22Rv1 (cell line): ENCODE results near the gene MAPK14.

Experiments
- H3K27ac ChIP-seq: fragments of 450-650 bp; 2 replicates; pipeline ENCODE4 v1.5.1; 2017
- ZFX ChIP-seq: fragments of 450-650 bp; IDR thresholded peaks from 2 replicates; pipeline ENCODE4 v1.6.1; 2017; ENCODE audit warnings: antibody characterized with exemption, borderline replicate concordance
- TF ChIP-seq, protein P1 (sequence below): fragments of 450-650 bp; IDR thresholded peaks from 2 replicates; pipeline ENCODE4 v1.5.1; 2017; ENCODE audit warnings: mild to moderate bottlenecking

Gene MAPK14

DNA sequence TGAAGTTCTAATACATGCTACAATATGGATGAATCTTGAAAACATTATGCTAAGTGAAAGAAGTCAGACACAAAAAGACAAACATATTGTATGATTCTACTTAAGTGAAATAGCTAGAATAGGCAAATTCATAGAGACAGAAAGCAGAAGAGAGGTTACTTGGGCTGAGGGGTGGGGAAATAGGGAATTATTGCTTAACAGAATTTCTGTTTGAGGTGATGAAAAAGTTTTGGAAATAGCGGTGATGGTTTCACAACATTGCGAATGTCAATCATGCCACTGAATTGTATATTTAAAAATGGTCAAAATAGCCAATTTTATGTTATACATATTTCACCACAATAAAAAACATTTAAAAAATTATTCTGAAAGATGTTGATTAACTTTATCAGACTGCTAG lies 9.3 kb upstream of the MAPK14 start:
- no peak for TF ChIP-seq ZFX
- TF ChIP-seq, protein P1, sequence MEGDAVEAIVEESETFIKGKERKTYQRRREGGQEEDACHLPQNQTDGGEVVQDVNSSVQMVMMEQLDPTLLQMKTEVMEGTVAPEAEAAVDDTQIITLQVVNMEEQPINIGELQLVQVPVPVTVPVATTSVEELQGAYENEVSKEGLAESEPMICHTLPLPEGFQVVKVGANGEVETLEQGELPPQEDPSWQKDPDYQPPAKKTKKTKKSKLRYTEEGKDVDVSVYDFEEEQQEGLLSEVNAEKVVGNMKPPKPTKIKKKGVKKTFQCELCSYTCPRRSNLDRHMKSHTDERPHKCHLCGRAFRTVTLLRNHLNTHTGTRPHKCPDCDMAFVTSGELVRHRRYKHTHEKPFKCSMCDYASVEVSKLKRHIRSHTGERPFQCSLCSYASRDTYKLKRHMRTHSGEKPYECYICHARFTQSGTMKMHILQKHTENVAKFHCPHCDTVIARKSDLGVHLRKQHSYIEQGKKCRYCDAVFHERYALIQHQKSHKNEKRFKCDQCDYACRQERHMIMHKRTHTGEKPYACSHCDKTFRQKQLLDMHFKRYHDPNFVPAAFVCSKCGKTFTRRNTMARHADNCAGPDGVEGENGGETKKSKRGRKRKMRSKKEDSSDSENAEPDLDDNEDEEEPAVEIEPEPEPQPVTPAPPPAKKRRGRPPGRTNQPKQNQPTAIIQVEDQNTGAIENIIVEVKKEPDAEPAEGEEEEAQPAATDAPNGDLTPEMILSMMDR, result no peak
- no peak overlapping the region for H3K27ac ChIP-seq

DNA sequence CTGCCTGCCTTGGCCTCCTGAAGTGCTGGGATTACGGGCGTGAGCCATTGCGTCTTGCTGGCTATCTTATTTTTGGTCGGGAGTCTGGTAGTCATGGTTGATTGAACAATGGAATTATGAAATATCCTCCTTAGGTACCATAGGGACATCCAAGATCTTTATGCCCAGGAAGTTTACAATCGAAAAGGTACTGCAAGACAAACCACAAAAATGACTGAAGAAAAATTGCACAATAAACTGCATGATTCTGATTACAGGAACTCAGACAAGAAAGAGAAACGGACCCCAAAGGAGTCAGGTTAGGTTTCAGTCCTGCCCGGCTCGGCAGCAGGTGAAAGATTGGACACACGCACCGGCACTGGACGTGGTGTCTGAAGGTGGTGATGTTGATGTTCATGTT lies 8.4 kb upstream of the MAPK14 start:
- no peak overlapping the region for H3K27ac ChIP-seq
- no peak for TF ChIP-seq ZFX
- TF ChIP-seq, protein P1, result no peak

DNA sequence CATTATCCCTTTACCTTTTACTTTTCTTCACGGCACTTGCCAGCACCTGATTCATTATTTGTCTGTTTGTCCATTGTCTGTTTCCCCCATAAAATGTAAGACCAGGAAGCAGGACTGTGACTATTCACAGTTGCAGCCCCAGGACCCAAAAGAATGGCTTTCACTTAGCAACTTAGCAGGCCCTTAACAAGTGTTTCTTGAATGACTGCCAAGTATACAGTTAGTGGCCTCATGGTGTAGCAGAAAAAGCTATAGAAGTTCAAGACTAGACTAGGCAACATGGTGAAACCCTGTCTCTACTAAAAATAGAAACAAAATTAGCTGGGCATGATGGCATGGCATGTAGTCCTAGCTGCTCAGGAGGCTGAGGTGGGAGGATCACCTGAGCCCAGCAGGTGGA lies 7.5 kb upstream of the MAPK14 start:
- H3K27ac ChIP-seq, result no peak overlapping the region
- TF ChIP-seq ZFX, result no peak
- TF ChIP-seq, protein P1, result no peak

DNA sequence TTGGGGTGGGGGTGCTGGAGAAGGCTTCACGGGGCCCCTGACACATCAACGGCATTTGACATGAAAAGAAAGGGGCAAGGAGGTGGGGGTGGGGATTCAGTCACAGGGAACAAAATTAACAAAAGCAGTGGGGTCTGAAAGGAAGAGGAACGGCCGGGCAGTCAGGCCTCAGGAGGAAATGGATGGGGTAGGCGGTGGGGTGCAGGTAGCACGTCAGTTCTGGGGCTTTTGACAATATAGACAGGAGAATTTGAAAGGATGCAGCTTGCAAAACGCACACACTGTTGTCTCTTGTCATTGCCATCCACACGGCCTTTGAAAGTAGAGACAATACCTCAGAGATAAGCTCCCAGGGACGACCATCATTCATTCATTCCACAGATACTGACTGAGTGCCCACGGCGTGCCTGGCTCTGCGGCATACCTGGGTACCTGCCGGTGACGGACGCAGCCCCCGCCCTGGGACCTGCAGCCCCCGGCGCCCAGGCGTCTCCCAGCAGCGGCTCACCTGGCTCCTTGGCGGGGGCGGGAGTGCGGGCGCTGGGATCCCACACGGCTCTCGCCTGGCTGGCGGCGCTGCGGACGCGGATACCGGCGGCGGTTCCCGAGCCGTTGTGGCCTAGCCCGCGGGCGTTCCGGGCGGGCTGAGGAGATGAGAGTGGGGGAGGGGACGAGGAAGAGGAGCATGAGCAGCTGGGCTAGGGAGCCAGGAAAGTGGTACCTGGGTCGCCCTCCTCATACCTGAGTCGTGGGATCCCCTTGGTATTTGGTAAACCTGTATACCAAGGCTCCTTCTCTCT lies 3.4 kb upstream of the MAPK14 start, which contains the start of gene SLC26A8:
SLC26A8 (minus strand) TSS at position 646 of the 800 bp plus-strand sequence. CDS start 4,934 bp downstream, outside the sequence.
- no peak within 1 kb of the TSS for H3K27ac ChIP-seq
- TF ChIP-seq, protein P1, result no peak
- no peak for TF ChIP-seq ZFX

DNA sequence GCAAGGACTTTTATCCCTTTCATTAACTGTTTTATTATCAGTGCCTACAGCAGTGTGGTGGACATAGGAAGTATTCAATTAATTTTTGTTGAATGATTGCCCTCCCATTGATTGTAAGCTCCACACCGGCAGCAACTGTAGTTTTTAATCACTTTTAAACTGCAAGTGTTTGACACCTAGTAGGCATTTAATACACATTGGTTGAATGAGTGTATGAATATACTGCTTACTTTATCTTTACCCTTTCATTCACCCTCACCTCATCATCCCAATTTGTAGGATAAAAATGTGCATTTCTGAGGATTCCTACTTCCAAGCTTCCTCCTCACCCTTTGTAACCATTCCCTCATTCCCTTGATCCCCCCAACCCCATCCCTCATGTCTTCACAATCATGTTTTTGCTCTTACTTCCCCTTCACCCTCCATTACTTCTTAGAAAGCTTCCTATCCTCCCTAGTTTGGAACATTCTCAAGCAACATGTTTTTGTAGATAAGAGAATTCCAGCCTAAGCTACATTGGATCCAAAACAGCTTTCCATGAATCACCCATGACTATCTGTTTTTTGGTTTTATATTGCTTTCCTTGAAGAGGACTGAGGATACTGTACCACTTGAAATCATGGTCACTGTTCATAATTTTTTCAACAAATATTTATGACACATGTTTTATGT lies 2.2 kb upstream of the MAPK14 start:
- no peak for TF ChIP-seq ZFX
- TF ChIP-seq, protein P1, result no peak
- no peak overlapping the region for H3K27ac ChIP-seq

DNA sequence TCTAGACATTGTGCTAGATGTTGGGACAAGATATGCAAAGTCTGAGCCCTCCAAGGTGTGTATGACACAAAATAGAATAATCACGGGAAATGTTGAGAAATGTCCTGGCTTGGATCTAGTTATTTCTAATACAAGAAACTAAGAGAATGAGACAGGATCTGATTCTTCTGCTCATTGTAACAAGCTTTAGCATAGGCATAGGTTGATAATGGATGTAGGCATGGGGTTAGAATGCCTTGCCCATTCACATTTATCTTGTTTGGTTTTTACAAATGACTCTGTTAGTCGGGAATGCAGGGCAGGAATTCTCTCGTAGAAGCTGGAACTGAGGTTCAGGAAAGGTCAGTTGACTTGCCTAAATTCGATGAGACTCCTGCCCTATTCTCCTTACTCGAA lies 1.7 kb upstream of the MAPK14 start:
- H3K27ac ChIP-seq, result no peak overlapping the region
- no peak for TF ChIP-seq ZFX
- TF ChIP-seq, protein P1, result no peak
